Trophoblast cell (in vitro differentiated cells and primary cell): ENCODE measurements around the gene RNF126.
A peak's percentile ranks its signal among the peaks of the same experiment; 100 is the strongest.

Experiments used
- DNase-seq, 2 donors: peaks; one replicate each; pipeline ENCODE4 v3.0.0-alpha.2; 2016
- H2AFZ ChIP-seq: 2 replicates; pipeline ENCODE4 v1.6.1; 2013; ENCODE audit warnings: low read length, moderate library complexity, mild to moderate bottlenecking; ENCODE audit not compliant: insufficient read depth, poor library complexity
- H2AK5ac ChIP-seq: 2 replicates; pipeline ENCODE4 v1.6.1; 2013; ENCODE audit warnings: mild to moderate bottlenecking, low read length
- H2BK120ac ChIP-seq: 2 replicates; pipeline ENCODE4 v1.6.1; 2013; ENCODE audit warnings: low read length, mild to moderate bottlenecking, moderate library complexity; ENCODE audit not compliant: insufficient read depth, poor library complexity
- H2BK12ac ChIP-seq: 2 replicates; pipeline ENCODE4 v1.6.1; 2013; ENCODE audit warnings: mild to moderate bottlenecking, low read length, moderate library complexity
- H2BK5ac ChIP-seq: 2 replicates; pipeline ENCODE4 v1.6.1; 2013; ENCODE audit warnings: low read length, low read depth, moderate library complexity, mild to moderate bottlenecking; ENCODE audit not compliant: poor library complexity
- H3K14ac ChIP-seq: 2 replicates; pipeline ENCODE4 v1.6.1; 2013; ENCODE audit warnings: mild to moderate bottlenecking, low read length
- H3K18ac ChIP-seq: 2 replicates; pipeline ENCODE4 v1.6.1; 2013; ENCODE audit warnings: mild to moderate bottlenecking, low read length
- H3K23ac ChIP-seq: 2 replicates; pipeline ENCODE4 v1.6.1; 2013; ENCODE audit warnings: low read length
- H3K27ac ChIP-seq: 2 replicates; pipeline ENCODE4 v1.5.1; 2013; ENCODE audit warnings: low read depth, mild to moderate bottlenecking, inconsistent platforms, low read length, moderate library complexity
- H3K27me3 ChIP-seq: 2 replicates; pipeline ENCODE4 v1.6.1; 2013; ENCODE audit warnings: inconsistent platforms, mild to moderate bottlenecking, low read length, moderate library complexity; ENCODE audit not compliant: insufficient read depth
- H3K36me3 ChIP-seq, 2 experiments: 1 replicate in 1 of 2; 2 replicates in 1 of 2; pipeline ENCODE4 v1.6.1; 2013; ENCODE audit warnings: low read length in 2 of 2, mild to moderate bottlenecking in 2 of 2, moderate library complexity in 1 of 2; ENCODE audit not compliant: insufficient read depth in 2 of 2, control insufficient read depth in 1 of 2
- H3K4ac ChIP-seq: 2 replicates; pipeline ENCODE4 v1.6.1; 2013; ENCODE audit warnings: low read depth, mild to moderate bottlenecking, low read length, moderate library complexity
- H3K4me1 ChIP-seq, 2 experiments: 1 replicate in 1 of 2; 2 replicates in 1 of 2; pipeline ENCODE4 v1.6.1; 2013; ENCODE audit warnings: low read length in 2 of 2, mild to moderate bottlenecking in 2 of 2, moderate library complexity in 1 of 2; ENCODE audit not compliant: insufficient read depth in 2 of 2, control insufficient read depth in 1 of 2
- H3K4me2 ChIP-seq: 2 replicates; pipeline ENCODE4 v1.6.1; 2013; ENCODE audit warnings: inconsistent platforms, mild to moderate bottlenecking, low read length, moderate library complexity
- H3K4me3 ChIP-seq: 2 replicates; pipeline ENCODE4 v1.5.1; 2013; ENCODE audit warnings: mild to moderate bottlenecking, low read depth, low read length, inconsistent platforms
- H3K79me1 ChIP-seq: one replicate; pipeline ENCODE4 v1.6.1; 2013; ENCODE audit warnings: low read length
- H3K79me2 ChIP-seq: 2 replicates; pipeline ENCODE4 v1.6.1; 2013; ENCODE audit warnings: low read length, mild to moderate bottlenecking; ENCODE audit not compliant: control insufficient read depth, insufficient read depth, poor library complexity
- H3K9ac ChIP-seq: 2 replicates; pipeline ENCODE4 v1.6.1; 2013; ENCODE audit warnings: mild to moderate bottlenecking, low read length
- H3K9me3 ChIP-seq: 2 replicates; pipeline ENCODE4 v1.6.1; 2013; ENCODE audit warnings: low read depth, mild to moderate bottlenecking, control low read depth, inconsistent platforms, low read length; ENCODE audit not compliant: insufficient read depth
- H4K12ac ChIP-seq: 2 replicates; pipeline ENCODE4 v1.6.1; 2013; ENCODE audit warnings: low read depth, mild to moderate bottlenecking, low read length, moderate library complexity
- H4K8ac ChIP-seq: 2 replicates; pipeline ENCODE4 v1.6.1; 2013; ENCODE audit warnings: low read depth, mild to moderate bottlenecking, low read length, moderate library complexity
- H4K91ac ChIP-seq: one replicate; pipeline ENCODE4 v1.6.1; 2013; ENCODE audit warnings: low read depth, mild to moderate bottlenecking, low read length, moderate library complexity
- WGBS: extraction: QIAGEN DNeasy Blood & Tissue Kit; methylation state at CpG from one replicate; pipeline ENCODE4 v1.1.7; 2013; ENCODE audit warnings: missing lambda C conversion rate; ENCODE audit not compliant: insufficient read length, insufficient coverage; ENCODE audit errors: extremely low coverage; 5-methylcytosine and 5-hydroxymethylcytosine counted together

RNF126 gene

DNA sequence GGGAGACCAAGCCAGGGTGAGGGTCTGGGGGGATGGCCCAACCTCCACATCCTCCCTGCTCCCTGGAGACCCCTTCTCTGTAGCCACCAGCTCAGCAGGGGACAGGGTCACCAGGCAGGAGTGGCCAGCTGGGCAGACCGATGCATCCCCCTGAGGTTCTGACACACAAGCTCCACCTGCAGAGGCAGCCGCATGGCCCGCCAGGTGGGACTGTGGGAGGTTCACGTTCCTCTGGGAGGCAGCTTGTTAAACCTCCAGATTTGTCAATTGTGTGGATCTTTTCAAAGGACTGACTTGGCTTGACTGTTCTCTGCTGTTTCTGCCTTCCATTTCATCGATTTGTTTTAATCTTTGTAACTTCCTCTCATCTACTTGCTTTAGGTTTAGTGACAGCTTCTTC, 37.8 kb downstream of the RNF126 start:
- H3K23ac ChIP-seq, result no peak overlapping the region
- WGBS, result no CpG with 5 or more reads among the region's 5 CpGs

GRCh38 chr19:624433-625109, 38.4 kb downstream of the RNF126 start:
- no peaks in the 10 kb centered on the region for H3K79me2 ChIP-seq
- no peak overlapping the region for H2AFZ ChIP-seq
- H3K9ac ChIP-seq, result no peak overlapping the region
- H3K4me3 ChIP-seq, result no peak overlapping the region
- no peak overlapping the region for H3K27ac ChIP-seq
- H4K8ac ChIP-seq, result no peak overlapping the region
- no peak overlapping the region for H2AK5ac ChIP-seq
- no peak overlapping the region for H2BK12ac ChIP-seq
- H3K18ac ChIP-seq, result no peak overlapping the region
- H2BK120ac ChIP-seq, result no peak overlapping the region
- no peak overlapping the region for H3K23ac ChIP-seq
- H4K91ac ChIP-seq, result no peak overlapping the region
- no CpG with 5 or more reads among the region's 24 CpGs for WGBS
- H3K4me1 ChIP-seq, result no peaks in the 10 kb centered on the region
- H3K79me1 ChIP-seq, result no peaks in the 10 kb centered on the region
- H3K14ac ChIP-seq, result no peak overlapping the region
- no peak for DNase-seq
- H3K9me3 ChIP-seq, result no peaks in the 10 kb centered on the region
- H4K12ac ChIP-seq, result no peak overlapping the region
- no peak overlapping the region for H3K4me2 ChIP-seq
- H3K36me3 ChIP-seq, result peaks cover 61 to 64% of the 10 kb centered on the region in 2 experiments
- H2BK5ac ChIP-seq, result no peak overlapping the region
- H3K4ac ChIP-seq, result no peak overlapping the region
- no peaks in the 10 kb centered on the region for H3K27me3 ChIP-seq

More for the DNA sequence above, 37.8 kb downstream of the RNF126 start:
- no peak overlapping the region for H4K91ac ChIP-seq
- H2AFZ ChIP-seq, result no peak overlapping the region
- no peaks in the 10 kb centered on the region for H3K79me2 ChIP-seq
- H3K4me3 ChIP-seq, result no peak overlapping the region
- no peak overlapping the region for H3K4me2 ChIP-seq
- no peak overlapping the region for H2BK5ac ChIP-seq
- H4K8ac ChIP-seq, result no peak overlapping the region
- no peaks in the 10 kb centered on the region for H3K4me1 ChIP-seq
- H3K4ac ChIP-seq, result no peak overlapping the region
- H3K79me1 ChIP-seq, result no peaks in the 10 kb centered on the region
- H3K18ac ChIP-seq, result no peak overlapping the region
- H3K9me3 ChIP-seq, result no peaks in the 10 kb centered on the region
- no peak overlapping the region for H2BK12ac ChIP-seq
- H3K36me3 ChIP-seq, result peaks cover 56 to 60% of the 10 kb centered on the region in 2 experiments
- H3K27ac ChIP-seq, result no peak overlapping the region
- DNase-seq, result no peak
- no peak overlapping the region for H4K12ac ChIP-seq
- no peak overlapping the region for H2AK5ac ChIP-seq
- H3K9ac ChIP-seq, result no peak overlapping the region
- no peaks in the 10 kb centered on the region for H3K27me3 ChIP-seq
- no peak overlapping the region for H3K14ac ChIP-seq
- no peak overlapping the region for H2BK120ac ChIP-seq

GRCh38 chr19:623974-624373, 39.0 kb downstream of the RNF126 start:
- no peak overlapping the region for H2AFZ ChIP-seq
- H2AK5ac ChIP-seq, result no peak overlapping the region
- WGBS, result no CpG with 5 or more reads among the region's 24 CpGs
- H3K27ac ChIP-seq, result no peak overlapping the region
- DNase-seq, result no peak
- H3K9me3 ChIP-seq, result no peaks in the 10 kb centered on the region
- H3K79me2 ChIP-seq, result no peaks in the 10 kb centered on the region
- H3K79me1 ChIP-seq, result no peaks in the 10 kb centered on the region
- no peak overlapping the region for H3K4me3 ChIP-seq
- H4K8ac ChIP-seq, result no peak overlapping the region
- H3K23ac ChIP-seq, result no peak overlapping the region
- H3K18ac ChIP-seq, result no peak overlapping the region
- H3K4me1 ChIP-seq, result no peaks in the 10 kb centered on the region
- peaks cover 63 to 67% of the 10 kb centered on the region in 2 experiments for H3K36me3 ChIP-seq
- H3K9ac ChIP-seq, result peak overlapping the region; percentile 34
- H2BK5ac ChIP-seq, result no peak overlapping the region
- no peak overlapping the region for H3K4ac ChIP-seq
- no peak overlapping the region for H2BK12ac ChIP-seq
- no peak overlapping the region for H4K12ac ChIP-seq
- no peaks in the 10 kb centered on the region for H3K27me3 ChIP-seq
- no peak overlapping the region for H3K4me2 ChIP-seq
- no peak overlapping the region for H4K91ac ChIP-seq
- no peak overlapping the region for H3K14ac ChIP-seq
- H2BK120ac ChIP-seq, result no peak overlapping the region

DNA sequence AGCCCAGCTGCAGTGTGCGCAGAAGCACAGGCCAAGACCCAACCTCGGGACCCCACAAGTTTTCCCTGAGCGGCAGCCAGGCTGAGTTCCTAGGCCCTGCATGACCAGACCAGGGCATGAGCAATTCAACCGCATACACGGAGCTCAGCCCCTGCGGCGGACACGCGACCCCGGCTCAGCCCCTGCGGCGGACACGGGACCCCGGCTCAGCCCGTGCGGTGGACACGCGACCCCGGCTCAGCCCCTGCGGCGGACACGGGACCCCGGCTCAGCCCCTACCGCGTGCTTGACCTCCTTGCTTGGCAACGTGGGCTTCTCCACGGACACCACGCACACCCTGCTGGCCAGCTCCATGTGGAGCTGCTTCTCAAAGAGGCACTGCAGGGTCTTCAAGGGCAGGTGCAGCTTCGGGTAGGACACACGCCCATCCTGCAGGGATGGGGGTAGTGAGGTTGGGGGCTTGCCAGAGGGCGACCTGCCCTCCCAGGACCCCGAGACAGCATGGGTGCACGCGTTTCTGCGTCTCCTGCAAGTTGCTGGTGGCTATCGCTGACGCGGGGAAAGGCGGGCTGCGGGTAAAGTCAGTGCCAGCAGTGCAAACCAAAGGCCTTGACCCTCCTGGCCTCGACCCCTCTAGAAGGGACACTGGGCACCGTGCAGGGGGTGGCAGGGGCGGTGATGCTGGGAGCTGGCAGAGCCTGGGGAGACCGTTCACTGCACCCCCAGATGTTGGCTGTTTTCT, 39.7 kb downstream of the RNF126 start:
- Histone ChIP-seq H2BK120ac (no peak overlapping the region), H4K12ac (no peak overlapping the region), H2AK5ac (no peak overlapping the region), H4K91ac (no peak overlapping the region), H3K4me1 (no peaks in the 10 kb centered on the region), H3K9me3 (peaks cover 3% of the 10 kb centered on the region), H3K4me2 (no peak overlapping the region), H2BK5ac (no peak overlapping the region), H3K18ac (no peak overlapping the region), H2AFZ (no peak overlapping the region), H3K4me3 (no peak overlapping the region), H3K23ac (no peak overlapping the region), H3K14ac (no peak overlapping the region), H2BK12ac (no peak overlapping the region), H4K8ac (no peak overlapping the region), H3K36me3 (peaks cover 68 to 69% of the 10 kb centered on the region in 2 experiments), H3K27ac (no peak overlapping the region), H3K79me1 (no peaks in the 10 kb centered on the region), H3K9ac (no peak overlapping the region), H3K27me3 (no peaks in the 10 kb centered on the region), H3K4ac (no peak overlapping the region), H3K79me2 (no peaks in the 10 kb centered on the region)
- DNase-seq, result no peak
- WGBS, result no CpG with 5 or more reads among the region's 44 CpGs
